CD4-positive, alpha-beta T cell (primary cell): ENCODE measurements around the gene ZNF423. TPM values are rescaled to one million over a fixed set of nuclear protein-coding genes. Genes with fewer than 3 reads are reported as not detected.

Experiments used
- ATAC-seq: fragments of 200-7000 bp; cut with Tn5 transposase; one replicate; pipeline ENCODE4 v1.10.0; 2022; ENCODE audit warnings: mild to moderate bottlenecking; ENCODE audit not compliant: poor library complexity
- CTCF ChIA-PET: fragments of 350-600 bp; sonication (Branson Sonifier 250); formaldehyde crosslinking; loops from one replicate; lab custom pipeline; 2021; ENCODE audit warnings: antibody characterized with exemption, inconsistent platforms; lab: Charles Lee
- POLR2A ChIA-PET: fragments of 350-600 bp; sonication (Branson Sonifier 250); formaldehyde crosslinking; loops from one replicate; lab custom pipeline; 2021; ENCODE audit warnings: antibody characterized with exemption, inconsistent platforms; lab: Charles Lee
- DNase-seq, 14 experiments: peaks; one replicate each; pipeline ENCODE4 v3.0.0-alpha.2; 2013 to 2020; ENCODE audit warnings: mixed read lengths in 2 of 14
- H3K27ac ChIP-seq, 2 donors: one replicate each; pipeline versions ENCODE4 v1.5.1 to v1.7.0; 2013; ENCODE audit warnings: low read length in 2 of 2, low read depth in 1 of 2, mild to moderate bottlenecking in 1 of 2
- H3K27me3 ChIP-seq, 2 experiments: 1 replicate in 1 of 2; 2 replicates in 1 of 2; pipeline versions ENCODE4 v1.6.1 to v1.7.0; 2013; ENCODE audit warnings: low read length in 2 of 2, control low read depth in 1 of 2, mild to moderate bottlenecking in 1 of 2, moderate library complexity in 1 of 2; ENCODE audit not compliant: insufficient read depth in 2 of 2, control insufficient read depth in 1 of 2
- H3K36me3 ChIP-seq: one replicate; pipeline ENCODE4 v1.6.1; 2013; ENCODE audit warnings: low read length, control low read depth; ENCODE audit not compliant: insufficient read depth
- H3K4me1 ChIP-seq: one replicate; pipeline ENCODE4 v1.6.1; 2013; ENCODE audit warnings: low read length, control low read depth; ENCODE audit not compliant: insufficient read depth
- H3K4me3 ChIP-seq: one replicate; pipeline ENCODE4 v1.5.1; 2013; ENCODE audit warnings: mild to moderate bottlenecking, low read length, moderate library complexity
- H3K9me3 ChIP-seq, 2 experiments: 1 replicate in 1 of 2; 2 replicates in 1 of 2; pipeline versions ENCODE4 v1.6.1 to v1.7.0; 2013; ENCODE audit warnings: low read length in 2 of 2, mild to moderate bottlenecking in 2 of 2, control low read depth in 1 of 2, moderate library complexity in 1 of 2; ENCODE audit not compliant: control insufficient read depth in 1 of 2, insufficient read depth in 1 of 2
- H3K27ac Mint-ChIP-seq: one replicate; pipeline ENCODE4 v1.8.0; 2020; ENCODE audit warnings: mixed read lengths
- H3K27me3 Mint-ChIP-seq: one replicate; pipeline ENCODE4 v1.8.0; 2021; ENCODE audit warnings: mixed read lengths
- H3K36me3 Mint-ChIP-seq: one replicate; pipeline ENCODE4 v1.8.0; 2021; ENCODE audit warnings: low read depth, mixed read lengths
- H3K4me1 Mint-ChIP-seq: one replicate; pipeline ENCODE4 v1.8.0; 2021; ENCODE audit warnings: low read depth, mixed read lengths
- H3K4me3 Mint-ChIP-seq: one replicate; pipeline ENCODE4 v1.8.0; 2020; ENCODE audit warnings: mild to moderate bottlenecking, mixed read lengths
- H3K9me3 Mint-ChIP-seq: one replicate; pipeline ENCODE4 v1.8.0; 2020; ENCODE audit warnings: mixed read lengths
- intact Hi-C, 2 experiments: fragments of 100-400 bp; cut with DNase I in 1 of 2; cut with micrococcal nuclease in 1 of 2; formaldehyde crosslinking; loops; one replicate each; pipeline versions ENCODE4 v1.15.1 to v1.9.0; 2023 to 2025; cut with DNase I, micrococcal nuclease
- total RNA-seq, 174 experiments: library from RNA in 2 of 174; stranded (reverse) in 2 of 174; gene quantifications; one replicate each; pipeline ENCODE4 v1.2.3 and lab custom pipeline; 2021 to 2026
- TF ChIP-seq, protein P1 (sequence below): fragments of 200-600 bp; IDR thresholded peaks from one replicate; pipeline ENCODE4 v1.8.0; 2022; ENCODE audit warnings: antibody characterized with exemption, mild to moderate bottlenecking

ZNF423 gene
- total RNA-seq, 2 experiments from 2014 or later: not detected

DNA sequence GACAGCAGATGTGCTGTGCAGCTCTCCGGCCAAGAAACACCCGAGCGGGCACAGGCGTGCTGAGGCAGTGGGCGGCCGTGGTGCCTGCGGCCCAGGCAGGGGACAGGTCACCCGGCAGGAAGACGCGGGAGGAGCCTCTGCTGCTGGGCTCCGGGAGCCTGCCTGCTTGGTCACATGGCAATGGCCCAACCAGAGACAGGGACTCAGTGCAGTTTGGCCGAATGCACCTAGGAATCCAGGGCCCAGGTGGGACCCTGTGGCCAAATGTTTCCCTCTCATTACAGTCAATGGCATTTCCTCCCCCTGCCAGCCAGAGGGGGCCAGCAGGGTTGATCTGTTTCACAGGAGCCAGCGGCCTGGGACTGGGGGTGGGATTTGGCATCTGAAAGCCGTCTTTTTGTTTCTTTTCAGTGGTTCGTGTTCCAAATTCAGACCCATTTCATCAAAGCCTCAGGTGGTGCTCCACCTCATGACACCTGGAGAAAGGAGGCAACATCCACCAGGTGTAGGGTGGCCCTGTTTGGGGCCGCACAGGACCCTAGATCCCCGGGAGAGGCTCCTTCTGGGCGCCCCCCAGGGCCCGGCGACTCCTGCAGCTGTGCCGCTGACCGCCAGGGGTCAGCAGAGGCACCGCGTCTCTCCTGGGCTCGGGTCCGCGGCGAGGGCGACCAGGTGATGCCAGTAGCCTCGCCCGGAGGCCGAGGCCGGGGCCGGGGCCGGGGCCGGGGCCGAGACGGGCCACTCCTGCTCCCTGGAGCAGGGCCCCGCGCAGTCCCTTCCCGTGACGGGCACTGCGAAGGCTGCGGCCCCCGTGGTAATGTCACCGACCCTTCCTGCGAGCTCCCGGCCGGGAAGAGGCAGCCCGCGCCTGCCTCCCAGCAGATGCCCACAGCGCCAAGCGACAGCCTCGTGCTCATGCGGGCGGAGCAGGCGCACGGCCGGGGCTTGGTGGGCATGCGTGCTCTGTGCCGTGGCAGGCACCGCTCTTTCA is 363.8 kb downstream of the ZNF423 start:
- peak; percentile 78 for ATAC-seq
- intact Hi-C loops: loop anchor here (2.0 kb wide), 2 partner anchors 51 to 101 kb away; no protein-coding TSS in a partner anchor
- H3K27me3 ChIP-seq: no peaks in the 10 kb centered on the region
- Mint-ChIP-seq H3K27ac (no peak overlapping the region), H3K36me3 (no peaks in the 10 kb centered on the region), H3K4me3 (no peak overlapping the region), H3K4me1 (no peaks in the 10 kb centered on the region), H3K9me3 (no peaks in the 10 kb centered on the region), H3K27me3 (no peaks in the 10 kb centered on the region)
- no peak overlapping the region for H3K4me3 ChIP-seq
- TF ChIP-seq, protein P1, sequence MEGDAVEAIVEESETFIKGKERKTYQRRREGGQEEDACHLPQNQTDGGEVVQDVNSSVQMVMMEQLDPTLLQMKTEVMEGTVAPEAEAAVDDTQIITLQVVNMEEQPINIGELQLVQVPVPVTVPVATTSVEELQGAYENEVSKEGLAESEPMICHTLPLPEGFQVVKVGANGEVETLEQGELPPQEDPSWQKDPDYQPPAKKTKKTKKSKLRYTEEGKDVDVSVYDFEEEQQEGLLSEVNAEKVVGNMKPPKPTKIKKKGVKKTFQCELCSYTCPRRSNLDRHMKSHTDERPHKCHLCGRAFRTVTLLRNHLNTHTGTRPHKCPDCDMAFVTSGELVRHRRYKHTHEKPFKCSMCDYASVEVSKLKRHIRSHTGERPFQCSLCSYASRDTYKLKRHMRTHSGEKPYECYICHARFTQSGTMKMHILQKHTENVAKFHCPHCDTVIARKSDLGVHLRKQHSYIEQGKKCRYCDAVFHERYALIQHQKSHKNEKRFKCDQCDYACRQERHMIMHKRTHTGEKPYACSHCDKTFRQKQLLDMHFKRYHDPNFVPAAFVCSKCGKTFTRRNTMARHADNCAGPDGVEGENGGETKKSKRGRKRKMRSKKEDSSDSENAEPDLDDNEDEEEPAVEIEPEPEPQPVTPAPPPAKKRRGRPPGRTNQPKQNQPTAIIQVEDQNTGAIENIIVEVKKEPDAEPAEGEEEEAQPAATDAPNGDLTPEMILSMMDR: peak; percentile 89
- no peak overlapping the region for H3K27ac ChIP-seq
- POLR2A ChIA-PET: interaction anchor here (0.6 kb wide), 1 partner anchor 92 kb away, joined by 3 read pairs; no protein-coding TSS in a partner anchor
- H3K4me1 ChIP-seq: peaks cover 8% of the 10 kb centered on the region
- CTCF ChIA-PET: interaction anchor here (0.8 to 1.6 kb wide), 4 partner anchors 23 to 101 kb away, joined by 3 to 5 read pairs (median 4); no protein-coding TSS in a partner anchor
- no peaks in the 10 kb centered on the region for H3K9me3 ChIP-seq
- DNase-seq: peak in 12 of 14 experiments; percentile 12 to 70 (median 40)
- H3K36me3 ChIP-seq: no peaks in the 10 kb centered on the region

DNA sequence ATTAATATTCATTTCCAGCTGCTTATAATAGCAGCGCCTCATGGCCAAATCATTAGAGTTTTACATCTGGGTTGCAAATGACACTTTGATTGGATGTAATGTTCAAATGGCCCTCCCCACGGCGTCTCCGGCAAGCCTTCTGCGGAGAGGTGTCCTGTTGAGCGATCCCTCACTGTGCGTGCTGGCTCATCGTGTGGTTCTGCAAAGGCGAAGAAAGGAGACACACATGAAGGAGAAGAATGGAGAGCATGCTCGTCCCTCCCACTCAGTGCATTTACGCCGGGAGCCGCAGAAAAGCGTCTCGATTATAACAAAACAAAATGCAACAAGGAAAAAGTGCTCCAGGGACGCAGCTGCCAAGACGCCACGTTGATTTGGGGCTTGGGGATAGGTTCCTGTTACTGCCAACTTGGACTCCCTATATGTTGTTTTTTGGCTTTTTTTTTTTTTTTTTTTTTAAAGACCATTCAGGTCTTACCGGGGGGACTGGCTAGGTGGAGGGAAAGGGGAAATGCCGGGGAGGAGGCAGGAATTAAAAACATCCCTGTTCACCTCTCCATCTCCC is 364.7 kb downstream of the ZNF423 start:
- POLR2A ChIA-PET: no interaction called here
- no peaks in the 10 kb centered on the region for H3K4me1 Mint-ChIP-seq
- H3K4me1 ChIP-seq: peaks cover 8% of the 10 kb centered on the region
- no peak overlapping the region for H3K27ac ChIP-seq
- no peaks in the 10 kb centered on the region for H3K9me3 Mint-ChIP-seq
- TF ChIP-seq, protein P1: no peak
- intact Hi-C loops: loop anchor here in 1 of 2 experiments (2.0 kb wide), 1 partner anchor 50 kb away; no protein-coding TSS in a partner anchor
- H3K36me3 ChIP-seq: no peaks in the 10 kb centered on the region
- no peak overlapping the region for H3K4me3 Mint-ChIP-seq
- no peak overlapping the region for H3K27ac Mint-ChIP-seq
- no peak overlapping the region for H3K4me3 ChIP-seq
- no peaks in the 10 kb centered on the region for H3K9me3 ChIP-seq
- CTCF ChIA-PET: no interaction called here
- H3K27me3 ChIP-seq: no peaks in the 10 kb centered on the region
- DNase-seq (peak in 1 of 14 experiments; percentile 17), ATAC-seq (no peak)
- H3K27me3 Mint-ChIP-seq: no peaks in the 10 kb centered on the region
- H3K36me3 Mint-ChIP-seq: no peaks in the 10 kb centered on the region

DNA sequence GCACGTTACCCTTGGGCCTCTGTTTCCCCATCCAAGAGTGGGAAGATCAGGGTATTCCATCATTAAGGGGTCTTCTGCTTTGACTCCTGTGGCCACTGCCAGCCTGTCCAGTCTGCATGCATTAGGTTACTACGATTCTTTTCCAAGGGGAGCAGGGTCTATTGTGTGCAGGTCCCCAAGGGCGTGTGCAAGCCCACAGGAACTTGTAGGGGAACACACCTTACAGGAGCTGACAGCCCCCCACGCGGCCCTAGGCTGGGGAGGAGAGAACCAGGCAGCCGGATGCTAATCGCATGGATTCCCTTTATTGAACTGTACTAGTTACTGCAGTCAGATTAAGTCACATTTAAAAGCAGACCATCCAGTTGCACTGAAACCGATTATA is 365.6 kb downstream of the ZNF423 start:
- intact Hi-C loops: loop anchor here in 1 of 2 experiments (2.0 kb wide), 1 partner anchor 50 kb away; no protein-coding TSS in a partner anchor
- no peak overlapping the region for H3K4me3 ChIP-seq
- no peak overlapping the region for H3K27ac ChIP-seq
- H3K27me3 Mint-ChIP-seq: no peaks in the 10 kb centered on the region
- peaks cover 8% of the 10 kb centered on the region for H3K4me1 ChIP-seq
- CTCF ChIA-PET: no interaction called here
- no peaks in the 10 kb centered on the region for H3K36me3 ChIP-seq
- H3K4me1 Mint-ChIP-seq: no peaks in the 10 kb centered on the region
- no peak overlapping the region for H3K27ac Mint-ChIP-seq
- DNase-seq: no peak
- TF ChIP-seq, protein P1: no peak
- ATAC-seq: no peak
- H3K4me3 Mint-ChIP-seq: no peak overlapping the region
- no peaks in the 10 kb centered on the region for H3K9me3 Mint-ChIP-seq
- no peaks in the 10 kb centered on the region for H3K36me3 Mint-ChIP-seq
- no peaks in the 10 kb centered on the region for H3K9me3 ChIP-seq
- no peaks in the 10 kb centered on the region for H3K27me3 ChIP-seq
- POLR2A ChIA-PET: no interaction called here
